22Rv1 (cell line): ENCODE data around the gene ENHO.

ENCODE experiments used
- H3K27ac ChIP-seq: fragments of 450-650 bp; 2 replicates; pipeline ENCODE4 v1.5.1; 2017
- CTCF ChIP-seq: fragments of 450-650 bp; IDR thresholded peaks from 2 replicates; pipeline ENCODE4 v1.5.1; 2017; ENCODE audit warnings: mild to moderate bottlenecking
- ZFX ChIP-seq: fragments of 450-650 bp; IDR thresholded peaks from 2 replicates; pipeline ENCODE4 v1.6.1; 2017; ENCODE audit warnings: antibody characterized with exemption, borderline replicate concordance

Gene ENHO

GRCh38 chr9:34555500-34555899 is 32.7 kb upstream of the ENHO start:
- H3K27ac ChIP-seq, result no peak overlapping the region
- TF ChIP-seq CTCF (no peak), ZFX (no peak)

GRCh38 chr9:34555002-34555348 is 32.2 kb upstream of the ENHO start:
- no peak overlapping the region for H3K27ac ChIP-seq
- no peak for TF ChIP-seq CTCF
- TF ChIP-seq ZFX, result no peak

- TF ChIP-seq ZFX, result no peak
- TF ChIP-seq CTCF, result no peak
- no peak overlapping the region for H3K27ac ChIP-seq
These were observed 31.6 kb upstream of the ENHO start for GRCh38 chr9:34554211-34555001.

- H3K27ac ChIP-seq, result no peak overlapping the region
- TF ChIP-seq CTCF (no peak), ZFX (no peak)
These were observed 30.8 kb upstream of the ENHO start for GRCh38 chr9:34553511-34554021.

- TF ChIP-seq ZFX (no peak), CTCF (no peak)
- no peak overlapping the region for H3K27ac ChIP-seq
These were observed 30.2 kb upstream of the ENHO start for GRCh38 chr9:34552986-34553385.

GRCh38 chr9:34552606-34552981 is 29.8 kb upstream of the ENHO start:
- no peak for TF ChIP-seq ZFX
- no peak for TF ChIP-seq CTCF
- H3K27ac ChIP-seq, result no peak overlapping the region

- H3K27ac ChIP-seq, result no peak overlapping the region
- TF ChIP-seq CTCF, result no peak
- TF ChIP-seq ZFX, result no peak
These were observed 29.2 kb upstream of the ENHO start for GRCh38 chr9:34551751-34552605.
